IMR-90 (cell line): ENCODE data around the gene PAGE2B. TPM values are rescaled to one million over a fixed set of nuclear protein-coding genes. Genes with fewer than 3 reads are reported as not detected.

Source experiments
- ATAC-seq: fragments of 200-7000 bp; cut with Tn5 transposase; 2 replicates; pipeline ENCODE4 v1.9.1; 2020; ENCODE audit warnings: low read depth, mild to moderate bottlenecking, moderate library complexity
- BruUV-seq: library from RNA; stranded (reverse); fragments of 400-500 nt; replicated peaks from 2 replicates; lab custom pipeline; 2021; lab: Mats Ljungman, UMichigan
- CTCF ChIA-PET: fragments of 300-600 bp; formaldehyde crosslinking; extraction: SDS; loops from one replicate; lab custom pipeline; 2021; ENCODE audit warnings: antibody characterized with exemption; lab: Yijun Ruan, JAX
- POLR2A ChIA-PET: fragments of 300-600 bp; sonication (Branson Sonifier 250); formaldehyde crosslinking; loops from one replicate; lab custom pipeline; 2022; ENCODE audit warnings: antibody characterized with exemption; ENCODE audit not compliant: unreplicated experiment; lab: Charles Lee
- DNase-seq: peaks from one replicate; pipeline ENCODE4 v3.0.0; 2013
- H2AFZ ChIP-seq: replicated peaks from 2 replicates; pipeline ENCODE3; 2013; ENCODE audit warnings: low read length, mild to moderate bottlenecking; ENCODE audit not compliant: poor library complexity
- H2AK5ac ChIP-seq: 2 replicates; pipeline ENCODE4 v1.6.1; 2013; ENCODE audit warnings: low read depth, low read length, inconsistent platforms
- H2AK9ac ChIP-seq: replicated peaks from 2 replicates; pipeline ENCODE3; 2013; ENCODE audit warnings: mild to moderate bottlenecking, low read depth, low read length, moderate library complexity; ENCODE audit not compliant: poor library complexity
- H2BK120ac ChIP-seq: 2 replicates; pipeline ENCODE4 v1.6.1; 2013; ENCODE audit warnings: low read depth, low read length, inconsistent platforms
- H2BK15ac ChIP-seq: 3 replicates; pipeline ENCODE4 v1.6.1; 2013; ENCODE audit warnings: low read depth, low read length, inconsistent platforms
- H2BK20ac ChIP-seq: 2 replicates; pipeline ENCODE4 v1.6.1; 2013; ENCODE audit warnings: low read depth, mild to moderate bottlenecking, inconsistent platforms, low read length, moderate library complexity
- H2BK5ac ChIP-seq: 2 replicates; pipeline ENCODE4 v1.6.1; 2013; ENCODE audit warnings: mild to moderate bottlenecking, low read depth, low read length, inconsistent platforms; ENCODE audit not compliant: poor library complexity, severe bottlenecking
- H3K14ac ChIP-seq: replicated peaks from 2 replicates; pipeline ENCODE4 v1.6.1; 2013; ENCODE audit warnings: low read depth, low read length, inconsistent platforms
- H3K18ac ChIP-seq: 2 replicates; pipeline ENCODE4 v1.6.1; 2013; ENCODE audit warnings: low read depth, low read length, control low read depth
- H3K23ac ChIP-seq: 2 replicates; pipeline ENCODE4 v1.6.1; 2013; ENCODE audit warnings: low read depth, low read length, inconsistent platforms
- H3K27ac ChIP-seq: 2 replicates; pipeline ENCODE4 v1.5.1; 2013; ENCODE audit warnings: mild to moderate bottlenecking, control low read depth, low read length; ENCODE audit not compliant: insufficient read depth
- H3K27me3 ChIP-seq: 2 replicates; pipeline ENCODE4 v1.6.1; 2013; ENCODE audit warnings: low read length; ENCODE audit not compliant: control insufficient read depth, insufficient read depth
- H3K36me3 ChIP-seq: 2 replicates; pipeline ENCODE4 v1.6.1; 2013; ENCODE audit warnings: low read length, mixed read lengths; ENCODE audit not compliant: control insufficient read depth, insufficient read depth
- H3K4ac ChIP-seq: 2 replicates; pipeline ENCODE4 v1.6.1; 2013; ENCODE audit warnings: low read depth, low read length, inconsistent platforms
- H3K4me1 ChIP-seq: 2 replicates; pipeline ENCODE4 v1.6.1; 2013; ENCODE audit warnings: low read length, mixed read lengths; ENCODE audit not compliant: control insufficient read depth, insufficient read depth
- H3K4me2 ChIP-seq: 2 replicates; pipeline ENCODE4 v1.6.1; 2013; ENCODE audit warnings: low read depth, mild to moderate bottlenecking, control low read depth, low read length, moderate library complexity
- H3K4me3 ChIP-seq: 2 replicates; pipeline ENCODE4 v1.5.1; 2013; ENCODE audit warnings: low read depth, mild to moderate bottlenecking, control low read depth, low read length, moderate library complexity; ENCODE audit not compliant: insufficient read depth
- H3K56ac ChIP-seq: 2 replicates; pipeline ENCODE4 v1.6.1; 2013; ENCODE audit warnings: low read length, inconsistent platforms; ENCODE audit not compliant: insufficient read depth; ENCODE audit errors: extremely low read depth
- H3K79me1 ChIP-seq, 2 experiments: 2 replicates each; pipeline ENCODE4 v1.6.1; 2013; ENCODE audit warnings: low read length in 2 of 2, inconsistent platforms in 1 of 2, low read depth in 1 of 2
- H3K9ac ChIP-seq: 2 replicates; pipeline ENCODE4 v1.6.1; 2013; ENCODE audit warnings: low read depth, low read length, control low read depth
- H3K9me1 ChIP-seq: 2 replicates; pipeline ENCODE4 v1.6.1; 2013; ENCODE audit warnings: low read length, inconsistent platforms; ENCODE audit not compliant: insufficient read depth
- H3K9me3 ChIP-seq: 2 replicates; pipeline ENCODE4 v1.6.1; 2013; ENCODE audit warnings: low read length; ENCODE audit not compliant: control insufficient read depth, insufficient read depth
- H4K20me1 ChIP-seq: 2 replicates; pipeline ENCODE4 v1.6.1; 2013; ENCODE audit warnings: low read length, inconsistent platforms; ENCODE audit not compliant: insufficient read depth
- H4K5ac ChIP-seq: 2 replicates; pipeline ENCODE4 v1.6.1; 2013; ENCODE audit warnings: mild to moderate bottlenecking, low read depth, low read length, control low read depth
- H4K8ac ChIP-seq, 2 experiments: 2 replicates each; pipeline ENCODE4 v1.6.1; 2013; ENCODE audit warnings: low read depth in 2 of 2, low read length in 2 of 2, control low read depth in 1 of 2, inconsistent platforms in 1 of 2
- H4K91ac ChIP-seq: 2 replicates; pipeline ENCODE4 v1.6.1; 2013; ENCODE audit warnings: low read depth, low read length, inconsistent platforms; ENCODE audit not compliant: insufficient read depth
- BHLHE40 ChIP-seq: fragments of 150-350 bp; IDR thresholded peaks from 2 replicates; pipeline ENCODE4 v1.6.1; 2016; ENCODE audit warnings: mild to moderate bottlenecking, low read depth, low read length
- CEBPB ChIP-seq: IDR thresholded peaks from 2 replicates; pipeline ENCODE4 v1.6.1; 2012; ENCODE audit warnings: low read depth, low read length, improper control_type of control experiment
- CHD1 ChIP-seq: IDR thresholded peaks from 2 replicates; pipeline ENCODE4 v1.6.1; 2012; ENCODE audit warnings: low read depth, low read length, improper control_type of control experiment
- CTCF ChIP-seq: conservative IDR thresholded peaks from 2 replicates; pipeline ENCODE4 v1.5.1; 2012; ENCODE audit warnings: mild to moderate bottlenecking, low read depth, low read length, improper control_type of control experiment
- ELK1 ChIP-seq: fragments of 150-350 bp; IDR thresholded peaks from 2 replicates; pipeline ENCODE4 v1.6.1; 2016; ENCODE audit warnings: low read depth, mild to moderate bottlenecking, low read length, moderate library complexity, borderline replicate concordance
- FOS ChIP-seq: fragments of 150-350 bp; IDR thresholded peaks from 2 replicates; pipeline ENCODE4 v1.6.1; 2016; ENCODE audit warnings: low read depth, low read length
- MAFK ChIP-seq: IDR thresholded peaks from 2 replicates; pipeline ENCODE4 v1.6.1; 2012; ENCODE audit warnings: low read depth, low read length, improper control_type of control experiment
- MAZ ChIP-seq: IDR thresholded peaks from 2 replicates; pipeline ENCODE4 v1.6.1; 2012; ENCODE audit warnings: low read depth, mild to moderate bottlenecking, low read length, improper control_type of control experiment, moderate library complexity, borderline replicate concordance
- MXI1 ChIP-seq: IDR thresholded peaks from 2 replicates; pipeline ENCODE4 v1.6.1; 2012; ENCODE audit warnings: low read depth, mild to moderate bottlenecking, low read length, moderate library complexity, borderline replicate concordance
- NFE2L2 ChIP-seq: fragments of 150-350 bp; IDR thresholded peaks from 2 replicates; pipeline ENCODE4 v1.6.1; 2016; ENCODE audit warnings: low read depth, mild to moderate bottlenecking, low read length
- POLR2A ChIP-seq: IDR thresholded peaks from 2 replicates; pipeline ENCODE4 v1.6.1; 2012; ENCODE audit warnings: mild to moderate bottlenecking, low read depth, low read length
- RAD21 ChIP-seq: IDR thresholded peaks from 2 replicates; pipeline ENCODE4 v1.6.1; 2012; ENCODE audit warnings: low read length, improper control_type of control experiment
- RCOR1 ChIP-seq: IDR thresholded peaks from 2 replicates; pipeline ENCODE4 v1.6.1; 2012; ENCODE audit warnings: mild to moderate bottlenecking, low read length, improper control_type of control experiment; ENCODE audit not compliant: insufficient replicate concordance
- RFX5 ChIP-seq: IDR thresholded peaks from 2 replicates; pipeline ENCODE4 v1.8.0; 2012; ENCODE audit warnings: low read depth, mild to moderate bottlenecking, low read length, moderate library complexity
- SMC3 ChIP-seq: fragments of 150-350 bp; IDR thresholded peaks from 2 replicates; pipeline ENCODE4 v1.6.1; 2016; ENCODE audit warnings: low read depth, mild to moderate bottlenecking, antibody characterized with exemption, low read length, moderate library complexity
- USF2 ChIP-seq: fragments of 150-350 bp; IDR thresholded peaks from 2 replicates; pipeline ENCODE4 v1.6.1; 2017; ENCODE audit warnings: mild to moderate bottlenecking, antibody characterized with exemption, low read length, low read depth
- dilution Hi-C: fragments of 300-500 bp; cut with HindIII; formaldehyde crosslinking; loops from one replicate; pipeline ENCODE4 v1.14.3; 2018; ENCODE audit warnings: low sequenced_read_pairs; ENCODE audit not compliant: unreplicated experiment
- in situ Hi-C: fragments of 300-500 bp; cut with MboI; formaldehyde crosslinking; loops from 3 replicates; pipeline ENCODE4 v1.14.3; 2019; ENCODE audit warnings: low sequenced_read_pairs, inconsistent platforms, mixed read lengths
- intact Hi-C: fragments of 100-400 bp; cut with micrococcal nuclease; formaldehyde crosslinking; loops from 2 replicates; pipeline ENCODE4 v1.10.0; 2022
- polyA plus RNA-seq, 3 experiments: library from polyadenylated mRNA; depleted of rRNA; stranded (reverse); fragments of >200 nt; gene quantifications; 2 replicates each; pipeline ENCODE4 v1.2.3, GENCODE V29; 2012; ENCODE audit warnings: low replicate concordance in 1 of 3
- total RNA-seq: library from RNA; depleted of rRNA; stranded (reverse); fragments of >200 nt; gene quantifications from 2 replicates; pipeline ENCODE4 v1.2.3, GENCODE V29; 2012

PAGE2B gene
- total and polyA plus RNA-seq, 2 of the 4 experiments (the other 2 are of a cell fraction): not detected

GRCh38 chrX:55119271-55119670 is 44.4 kb downstream of the PAGE2B start:
- H2BK15ac ChIP-seq: no peak overlapping the region
- TF ChIP-seq CTCF (no peak), SMC3 (no peak), ELK1 (no peak), CHD1 (no peak), MXI1 (no peak), RAD21 (no peak), USF2 (no peak), NFE2L2 (no peak), FOS (no peak), POLR2A (no peak), RFX5 (no peak), MAZ (no peak), RCOR1 (no peak), CEBPB (no peak), BHLHE40 (no peak), MAFK (no peak)
- no peaks in the 10 kb centered on the region for H3K9me3 ChIP-seq
- no peak overlapping the region for H3K4me3 ChIP-seq
- no peak overlapping the region for H3K4me2 ChIP-seq
- no peaks in the 10 kb centered on the region for H3K4me1 ChIP-seq
- H3K27me3 ChIP-seq: peaks cover 8% of the 10 kb centered on the region
- no peak overlapping the region for H2BK5ac ChIP-seq
- ChIA-PET POLR2A (no interaction called here), CTCF (no interaction called here)
- H2BK20ac ChIP-seq: no peak overlapping the region
- no peak overlapping the region for H4K91ac ChIP-seq
- no peak overlapping the region for H3K27ac ChIP-seq
- intact Hi-C loops (no loop called here), dilution Hi-C loops (no loop called here), in situ Hi-C loops (no loop called here)
- H4K5ac ChIP-seq: no peak overlapping the region
- no peak overlapping the region for H4K8ac ChIP-seq
- H3K9ac ChIP-seq: no peak overlapping the region
- no peak overlapping the region for H3K4ac ChIP-seq
- DNase-seq (no peak), ATAC-seq (no peak)
- H2AK9ac ChIP-seq: no peak overlapping the region
- H3K14ac ChIP-seq: no peak overlapping the region
- no peak overlapping the region for H3K56ac ChIP-seq
- H3K36me3 ChIP-seq: no peaks in the 10 kb centered on the region
- H2AFZ ChIP-seq: no peak overlapping the region
- no peak overlapping the region for H3K23ac ChIP-seq
- H3K79me1 ChIP-seq: no peaks in the 10 kb centered on the region
- no peaks in the 10 kb centered on the region for H3K9me1 ChIP-seq
- H4K20me1 ChIP-seq: no peaks in the 10 kb centered on the region
- no peak overlapping the region for H2BK120ac ChIP-seq
- no TSS peak for BruUV-seq
- no peak overlapping the region for H2AK5ac ChIP-seq
- no peak overlapping the region for H3K18ac ChIP-seq
